HepG2 (cell line): Measurements from ENCODE around the gene AASDHPPT. TPM values are rescaled to one million over a fixed set of nuclear protein-coding genes. Genes with fewer than 3 reads are reported as not detected.

ENCODE experiments used
- ATAC-seq: fragments of 200-7000 bp; cut with Tn5 transposase; 3 replicates; pipeline ENCODE4 v1.9.1; 2020; ENCODE audit warnings: mild to moderate bottlenecking, moderate library complexity
- BruUV-seq: library from RNA; stranded (reverse); fragments of 400-500 nt; replicated peaks from 2 replicates; lab custom pipeline; 2021; lab: Mats Ljungman, UMichigan
- CTCF ChIA-PET: fragments of 300-600 bp; formaldehyde crosslinking; extraction: SDS; loops from one replicate; lab custom pipeline; 2021; ENCODE audit warnings: low total read pairs, inconsistent platforms, low intra/inter-chr PET ratio; lab: Yijun Ruan, JAX
- POLR2A ChIA-PET: fragments of 350-600 bp; sonication (Branson Sonifier 250); formaldehyde crosslinking; loops from one replicate; lab custom pipeline; 2020; ENCODE audit warnings: antibody characterized with exemption, inconsistent platforms; lab: Yijun Ruan, JAX
- DNase-seq: peaks from one replicate; pipeline ENCODE4 v3.0.0-alpha.2; 2015; ENCODE audit warnings: low spot score
- FAIRE-seq: peaks from 3 replicates; lab custom pipeline; 2011; peaks lifted over from hg19 to GRCh38; lab: Jason Lieb, UNC
- H2AFZ ChIP-seq: one replicate; pipeline ENCODE4 v1.6.1; 2011; ENCODE audit warnings: low read length, inconsistent platforms
- H3K27ac ChIP-seq: fragments of 300-600 bp; 3 replicates; pipeline ENCODE4 v1.8.0; 2011; ENCODE audit warnings: mixed run types, mild to moderate bottlenecking, mixed read lengths, low read length, inconsistent platforms; ENCODE audit not compliant: insufficient read depth; ENCODE audit errors: extremely low read length
- H3K27me3 ChIP-seq, 2 experiments: fragments of 200-600 bp in 1 of 2; 2 replicates in 1 of 2; 3 replicates in 1 of 2; pipeline versions ENCODE4 v1.6.0 to v1.8.0; 2011; ENCODE audit warnings: low read length in 2 of 2, mild to moderate bottlenecking in 2 of 2, moderate library complexity in 2 of 2, inconsistent platforms in 1 of 2; ENCODE audit not compliant: insufficient read depth in 2 of 2, control insufficient read depth in 1 of 2
- H3K36me3 ChIP-seq, 2 experiments: fragments of 200-600 bp in 1 of 2; replicated peaks in 1 of 2; 2 replicates in 1 of 2; 3 replicates in 1 of 2; pipeline versions ENCODE4 v1.5.1 to v1.8.0; 2011; ENCODE audit warnings: low read length in 2 of 2, inconsistent platforms in 1 of 2; ENCODE audit not compliant: insufficient read depth in 2 of 2, control insufficient read depth in 1 of 2
- H3K4me1 ChIP-seq: 2 replicates; pipeline ENCODE4 v1.5.1; 2012; ENCODE audit warnings: low read length, inconsistent platforms; ENCODE audit not compliant: insufficient read depth
- H3K4me2 ChIP-seq: 2 replicates; pipeline ENCODE4 v1.6.0; 2011; ENCODE audit warnings: low read depth, low read length, inconsistent platforms
- H3K4me3 ChIP-seq, 3 experiments: fragments of 200-600 bp in 1 of 3; sonication (generic), shearing (Covaris generic) in 1 of 3; replicated peaks in 1 of 3; 2 replicates each; pipeline ENCODE4 v1.5.1; 2011 to 2016; ENCODE audit warnings: low read length in 3 of 3, inconsistent platforms in 2 of 3, low read depth in 2 of 3, mild to moderate bottlenecking in 2 of 3, control low read depth in 1 of 3, mixed read lengths in 1 of 3; ENCODE audit not compliant: insufficient read depth in 1 of 3
- H3K79me2 ChIP-seq: one replicate; pipeline ENCODE4 v1.6.1; 2011; ENCODE audit warnings: low read length, inconsistent platforms; ENCODE audit not compliant: insufficient read depth
- H3K9ac ChIP-seq: 2 replicates; pipeline ENCODE4 v1.6.0; 2011; ENCODE audit warnings: mild to moderate bottlenecking, low read depth, low read length, inconsistent platforms; ENCODE audit not compliant: insufficient read depth
- H3K9me3 ChIP-seq: 2 replicates; pipeline ENCODE4 v1.5.1; 2012; ENCODE audit warnings: mild to moderate bottlenecking, low read length
- H4K20me1 ChIP-seq: 2 replicates; pipeline ENCODE4 v1.6.0; 2011; ENCODE audit warnings: inconsistent platforms, mild to moderate bottlenecking, low read length, moderate library complexity; ENCODE audit not compliant: insufficient read depth
- CREM ChIP-seq, 2 experiments: sonication (generic) in 1 of 2; formaldehyde crosslinking in 1 of 2; IDR thresholded peaks; 2 replicates each; pipeline versions ENCODE4 v1.4.0 to v1.6.1; 2016 to 2020; ENCODE audit warnings: antibody characterized with exemption in 1 of 2, mild to moderate bottlenecking in 1 of 2, missing genetic modification reagents in 1 of 2
- NFIC ChIP-seq: IDR thresholded peaks from 2 replicates; pipeline ENCODE4 v1.6.1; 2012; ENCODE audit warnings: mild to moderate bottlenecking, low read length, inconsistent platforms
- SMC3 ChIP-seq: IDR thresholded peaks from 2 replicates; pipeline ENCODE4 v1.6.1; 2011; ENCODE audit warnings: low read length, improper control_type of control experiment
- SOX13 ChIP-seq, 3 experiments: fragments of 450-650 bp in 1 of 3; sonication (generic) in 1 of 3; formaldehyde crosslinking in 1 of 3; IDR thresholded peaks in 2 of 3; conservative IDR thresholded peaks in 1 of 3; 2 replicates each; pipeline versions ENCODE4 v1.5.0 to v1.6.1; 2016 to 2020; ENCODE audit warnings: antibody characterized with exemption in 1 of 3, mild to moderate bottlenecking in 1 of 3, missing compliant biosample characterization in 1 of 3, missing genetic modification reagents in 1 of 3, moderate library complexity in 1 of 3
- ZBTB33 ChIP-seq: sonication (generic); formaldehyde crosslinking; IDR thresholded peaks from 2 replicates; pipeline ENCODE4 v1.4.0; 2020; ENCODE audit warnings: missing genetic modification reagents
- ZNF260 ChIP-seq: sonication (generic); formaldehyde crosslinking; IDR thresholded peaks from 2 replicates; pipeline ENCODE4 v1.4.0; 2020; ENCODE audit warnings: missing genetic modification reagents, low read depth, mild to moderate bottlenecking, borderline replicate concordance
- WGBS: methylation state at CpG from one replicate; pipeline ENCODE4 v1.1.6; 2017; ENCODE audit warnings: low lambda C conversion rate; 5-methylcytosine and 5-hydroxymethylcytosine counted together
- in situ Hi-C: cut with HindIII; loops from 2 replicates; pipeline ENCODE4 v1.10.0; 2017; ENCODE audit warnings: low pct_unique_long_range_greater_than_20kb; ENCODE audit not compliant: extremely low pct_ligation_motif_present
- intact Hi-C: fragments of 100-400 bp; cut with micrococcal nuclease; formaldehyde crosslinking; loops from one replicate; pipeline ENCODE4 v1.10.0; 2022; ENCODE audit not compliant: unreplicated experiment
- polyA plus RNA-seq, 8 experiments: library from polyadenylated mRNA; depleted of rRNA in 3 of 8; stranded (reverse) in 7 of 8; unstranded in 1 of 8; fragments of >200 nt; fragmentation: Illumina TruSeq in 4 of 8; extraction: Trizol in 4 of 8; gene quantifications; 2 replicates each; pipeline versions ENCODE4 v1.2.1 to v1.2.3, GENCODE V29; 2011 to 2016; ENCODE audit warnings: low read depth in 4 of 8, missing spikeins in 1 of 8, mixed read lengths in 1 of 8; ENCODE audit not compliant: insufficient read depth in 1 of 8
- total RNA-seq, 5 experiments: library from RNA; depleted of rRNA; stranded (reverse); fragments of >200 nt; fragmentation: Illumina TruSeq; extraction: Trizol; gene quantifications; 2 replicates each; pipeline ENCODE4 v1.2.3, GENCODE V29; 2016; ENCODE audit warnings: low read depth in 1 of 5
- TF ChIP-seq, protein P1 (sequence below): IDR thresholded peaks from 2 replicates; pipeline ENCODE4 v1.6.1; 2016; ENCODE audit warnings: low read depth, missing genetic modification reagents, missing compliant biosample characterization

Gene AASDHPPT
- total and polyA plus RNA-seq, 2 of the 13 experiments (the other 11 are each of a cell fraction or from before 2014, with no cell fraction given) = 20.2 to 43.7 TPM

- no peak for FAIRE-seq
- CTCF ChIA-PET = no interaction called here
These were observed 11.4 kb downstream of the AASDHPPT start for GRCh38 chr11:106088896-106089295.

GRCh38 chr11:106091480-106092123, 14.1 kb downstream of the AASDHPPT start:
- WGBS = 98% methylated on average over 3 of the region's 3 CpGs
- CTCF ChIA-PET = no interaction called here
- peaks cover 24% of the 10 kb centered on the region for H4K20me1 ChIP-seq
- in situ Hi-C loops = no loop called here
- peaks cover 8 to 54% of the 10 kb centered on the region in 2 experiments for H3K36me3 ChIP-seq
- H3K27me3 ChIP-seq = no peaks in the 10 kb centered on the region
- H3K4me3 ChIP-seq = no peak overlapping the region
- peaks cover 17% of the 10 kb centered on the region for H3K4me1 ChIP-seq
- peaks cover 39% of the 10 kb centered on the region for H3K79me2 ChIP-seq
- no peaks in the 10 kb centered on the region for H3K9me3 ChIP-seq
- FAIRE-seq (no peak), ATAC-seq (no peak), DNase-seq (no peak)
- BruUV-seq = no TSS peak
- no peak overlapping the region for H3K27ac ChIP-seq
- POLR2A ChIA-PET = interaction anchor here (1.3 kb wide), 1 partner anchor 14 kb away, joined by 3 read pairs; the partner anchor contains the start of genes AASDHPPT and KBTBD3
- H2AFZ ChIP-seq = no peak overlapping the region
- intact Hi-C loops = no loop called here
- no peak overlapping the region for H3K9ac ChIP-seq
- H3K4me2 ChIP-seq = no peak overlapping the region
- TF ChIP-seq SMC3 (no peak), SOX13 (IDR thresholded peaks at IDR 0.05) (no peak), SOX13 (CRISPR knock-in tag; conservative IDR thresholded peaks at IDR 0.05 in 1 of 2, IDR thresholded peaks at IDR 0.05 in 1 of 2) (no peak), ZNF260 (no peak), ZBTB33 (CRISPR knock-in tag) (no peak)
- TF ChIP-seq, protein P1, sequence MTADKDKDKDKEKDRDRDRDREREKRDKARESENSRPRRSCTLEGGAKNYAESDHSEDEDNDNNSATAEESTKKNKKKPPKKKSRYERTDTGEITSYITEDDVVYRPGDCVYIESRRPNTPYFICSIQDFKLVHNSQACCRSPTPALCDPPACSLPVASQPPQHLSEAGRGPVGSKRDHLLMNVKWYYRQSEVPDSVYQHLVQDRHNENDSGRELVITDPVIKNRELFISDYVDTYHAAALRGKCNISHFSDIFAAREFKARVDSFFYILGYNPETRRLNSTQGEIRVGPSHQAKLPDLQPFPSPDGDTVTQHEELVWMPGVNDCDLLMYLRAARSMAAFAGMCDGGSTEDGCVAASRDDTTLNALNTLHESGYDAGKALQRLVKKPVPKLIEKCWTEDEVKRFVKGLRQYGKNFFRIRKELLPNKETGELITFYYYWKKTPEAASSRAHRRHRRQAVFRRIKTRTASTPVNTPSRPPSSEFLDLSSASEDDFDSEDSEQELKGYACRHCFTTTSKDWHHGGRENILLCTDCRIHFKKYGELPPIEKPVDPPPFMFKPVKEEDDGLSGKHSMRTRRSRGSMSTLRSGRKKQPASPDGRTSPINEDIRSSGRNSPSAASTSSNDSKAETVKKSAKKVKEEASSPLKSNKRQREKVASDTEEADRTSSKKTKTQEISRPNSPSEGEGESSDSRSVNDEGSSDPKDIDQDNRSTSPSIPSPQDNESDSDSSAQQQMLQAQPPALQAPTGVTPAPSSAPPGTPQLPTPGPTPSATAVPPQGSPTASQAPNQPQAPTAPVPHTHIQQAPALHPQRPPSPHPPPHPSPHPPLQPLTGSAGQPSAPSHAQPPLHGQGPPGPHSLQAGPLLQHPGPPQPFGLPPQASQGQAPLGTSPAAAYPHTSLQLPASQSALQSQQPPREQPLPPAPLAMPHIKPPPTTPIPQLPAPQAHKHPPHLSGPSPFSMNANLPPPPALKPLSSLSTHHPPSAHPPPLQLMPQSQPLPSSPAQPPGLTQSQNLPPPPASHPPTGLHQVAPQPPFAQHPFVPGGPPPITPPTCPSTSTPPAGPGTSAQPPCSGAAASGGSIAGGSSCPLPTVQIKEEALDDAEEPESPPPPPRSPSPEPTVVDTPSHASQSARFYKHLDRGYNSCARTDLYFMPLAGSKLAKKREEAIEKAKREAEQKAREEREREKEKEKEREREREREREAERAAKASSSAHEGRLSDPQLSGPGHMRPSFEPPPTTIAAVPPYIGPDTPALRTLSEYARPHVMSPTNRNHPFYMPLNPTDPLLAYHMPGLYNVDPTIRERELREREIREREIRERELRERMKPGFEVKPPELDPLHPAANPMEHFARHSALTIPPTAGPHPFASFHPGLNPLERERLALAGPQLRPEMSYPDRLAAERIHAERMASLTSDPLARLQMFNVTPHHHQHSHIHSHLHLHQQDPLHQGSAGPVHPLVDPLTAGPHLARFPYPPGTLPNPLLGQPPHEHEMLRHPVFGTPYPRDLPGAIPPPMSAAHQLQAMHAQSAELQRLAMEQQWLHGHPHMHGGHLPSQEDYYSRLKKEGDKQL = no peak

More at GRCh38 chr11:106088896-106089295, 11.4 kb downstream of the AASDHPPT start:
- DNase-seq = no peak
- H3K4me3 ChIP-seq = no peak overlapping the region
- H2AFZ ChIP-seq = no peak overlapping the region
- WGBS = 77% methylated on average over 4 of the region's 4 CpGs
- H3K4me1 ChIP-seq = peaks cover 17% of the 10 kb centered on the region
- POLR2A ChIA-PET = no interaction called here
- in situ Hi-C loops (no loop called here), intact Hi-C loops (loop anchor here (2.0 to 5.0 kb wide), 2 partner anchors 498 to 948 kb away; no protein-coding TSS in a partner anchor)
- H4K20me1 ChIP-seq = peaks cover 24% of the 10 kb centered on the region
- H3K4me2 ChIP-seq = no peak overlapping the region
- no TSS peak for BruUV-seq
- H3K79me2 ChIP-seq = peaks cover 50% of the 10 kb centered on the region
- TF ChIP-seq CREM (IDR thresholded peaks at IDR 0.05) = no peak
- no peak for TF ChIP-seq CREM (CRISPR knock-in tag; IDR thresholded peaks at IDR 0.05)
- no peak for TF ChIP-seq NFIC
- ATAC-seq = no peak
- no peaks in the 10 kb centered on the region for H3K27me3 ChIP-seq
- peaks cover 4 to 38% of the 10 kb centered on the region in 2 experiments for H3K36me3 ChIP-seq
- no peak overlapping the region for H3K27ac ChIP-seq
- H3K9me3 ChIP-seq = no peaks in the 10 kb centered on the region
- H3K9ac ChIP-seq = no peak overlapping the region
